Measurements from ENCODE around the gene KHNYN.
"Not testable (repeated sequence)": the region's sequence is repeated elsewhere in the genome, so short reads cannot be mapped to it uniquely, and the experiment has no call there.

Gene KHNYN

DNA sequence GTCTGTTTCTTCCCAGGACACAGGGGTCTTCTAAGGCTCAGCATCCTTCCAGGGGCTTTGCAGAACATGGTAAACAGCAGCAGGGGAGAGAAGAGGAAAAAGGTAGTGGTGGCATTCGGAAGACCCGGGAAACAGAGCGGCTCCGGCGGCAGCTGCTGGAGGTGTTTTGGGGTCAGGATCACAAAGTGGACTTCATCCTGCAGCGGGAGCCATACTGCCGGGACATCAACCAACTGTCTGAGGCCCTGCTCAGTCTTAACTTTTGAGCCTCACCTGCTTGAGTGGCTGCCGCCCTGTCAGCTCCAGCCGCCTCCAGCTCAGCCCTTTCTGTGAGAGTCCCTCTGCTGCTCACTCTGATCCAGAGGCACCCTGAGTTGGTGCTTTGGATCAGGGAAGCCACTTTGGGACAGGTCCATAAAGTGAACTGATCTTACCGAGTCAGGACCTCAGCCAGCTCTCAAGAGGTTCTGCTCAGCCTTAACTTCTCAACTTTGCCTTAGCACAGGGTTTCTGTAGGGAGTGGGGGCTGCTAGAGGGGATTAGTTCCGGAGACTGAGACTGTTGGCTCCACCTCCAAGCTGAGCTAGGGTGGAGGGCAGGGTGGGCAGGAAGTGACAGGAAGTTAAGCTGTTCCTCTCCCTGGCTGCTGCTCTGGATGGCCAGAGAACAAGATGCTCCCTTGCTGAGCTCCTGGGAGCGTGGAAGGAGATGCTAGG, 7.4 kb downstream of the KHNYN start:
- no peak for DNase-seq
- Mint-ChIP-seq H3K36me3 (ENCODE audit: low read depth) (peaks cover 96% of the 10 kb centered on the region), H3K4me3 (no peak overlapping the region), H3K27ac (peak overlapping the region; percentile 99), H3K27me3 (no peaks in the 10 kb centered on the region), H3K4me1 (ENCODE audit: low read depth) (peaks cover 59% of the 10 kb centered on the region), H3K9me3 (no peaks in the 10 kb centered on the region)

DNA sequence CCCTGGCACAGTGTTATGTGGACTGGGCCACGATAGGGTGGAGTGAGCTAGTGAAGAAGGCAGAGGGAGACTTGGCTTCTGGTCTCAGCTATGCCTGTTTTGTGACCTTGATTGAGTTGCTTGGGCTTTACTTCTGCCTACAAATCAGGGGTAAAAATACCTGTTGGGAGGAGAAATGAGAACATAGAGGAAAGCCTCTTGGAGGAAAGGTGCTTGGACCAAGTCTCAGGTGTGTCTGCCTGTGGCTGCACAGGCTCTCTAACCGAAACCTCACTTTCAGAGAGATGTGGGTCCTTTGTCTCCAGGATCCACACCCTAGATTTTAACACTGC, 7.9 kb downstream of the KHNYN start:
- Mint-ChIP-seq H3K27me3 (no peaks in the 10 kb centered on the region), H3K36me3 (ENCODE audit: low read depth) (peaks cover 98% of the 10 kb centered on the region), H3K4me3 (no peak overlapping the region), H3K27ac (peak overlapping the region; percentile 99), H3K4me1 (ENCODE audit: low read depth) (peaks cover 58% of the 10 kb centered on the region), H3K9me3 (no peaks in the 10 kb centered on the region)
- DNase-seq, result no peak

DNA sequence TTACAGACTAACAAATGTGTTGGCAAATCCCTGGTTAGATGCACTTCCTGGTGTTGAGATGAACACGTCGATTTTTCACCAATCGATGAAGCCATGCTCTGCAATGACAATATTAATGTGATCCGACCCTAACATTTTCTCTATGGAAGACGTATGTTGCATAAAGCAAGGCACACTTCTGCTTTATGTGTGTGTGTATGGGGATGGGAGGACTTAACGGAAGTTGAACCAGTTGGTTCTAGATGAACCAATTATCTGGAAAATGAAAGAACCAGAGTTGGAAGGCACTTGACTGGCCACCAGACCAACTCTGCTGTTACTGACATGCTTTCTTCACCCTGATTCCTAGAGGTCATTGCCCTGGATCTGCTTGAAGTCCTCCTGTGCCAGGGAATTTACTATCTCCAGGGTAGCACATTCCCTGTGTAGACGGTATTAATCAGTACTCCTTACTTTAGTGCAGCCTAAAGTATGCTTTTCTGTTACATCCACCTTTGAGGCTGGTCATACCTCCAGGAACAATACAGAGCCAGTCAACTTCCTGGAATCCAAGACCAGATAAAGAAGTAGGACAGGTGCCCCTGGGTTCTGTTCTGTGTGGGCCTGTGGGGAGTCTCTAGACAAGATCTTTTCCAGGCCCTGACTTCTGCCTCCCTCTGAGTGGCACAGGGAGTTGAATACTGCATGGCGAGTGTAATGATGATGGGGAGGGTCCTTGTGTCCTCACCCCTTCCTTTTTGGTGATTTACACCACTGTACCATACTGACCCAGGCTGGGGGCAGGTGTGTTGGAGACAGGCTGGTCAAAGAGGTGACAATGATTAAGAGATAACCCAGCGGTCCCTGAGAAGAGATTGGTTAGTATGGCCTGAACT, 8.7 kb downstream of the KHNYN start:
- peaks cover 56% of the 10 kb centered on the region for H3K4me1 Mint-ChIP-seq (ENCODE audit: low read depth)
- H3K36me3 Mint-ChIP-seq (ENCODE audit: low read depth), result peaks cover 98% of the 10 kb centered on the region
- no peaks in the 10 kb centered on the region for H3K27me3 Mint-ChIP-seq
- H3K27ac Mint-ChIP-seq, result peak overlapping the region; percentile 99
- no peak overlapping the region for H3K4me3 Mint-ChIP-seq
- no peak for DNase-seq
- H3K9me3 Mint-ChIP-seq, result no peaks in the 10 kb centered on the region

DNA sequence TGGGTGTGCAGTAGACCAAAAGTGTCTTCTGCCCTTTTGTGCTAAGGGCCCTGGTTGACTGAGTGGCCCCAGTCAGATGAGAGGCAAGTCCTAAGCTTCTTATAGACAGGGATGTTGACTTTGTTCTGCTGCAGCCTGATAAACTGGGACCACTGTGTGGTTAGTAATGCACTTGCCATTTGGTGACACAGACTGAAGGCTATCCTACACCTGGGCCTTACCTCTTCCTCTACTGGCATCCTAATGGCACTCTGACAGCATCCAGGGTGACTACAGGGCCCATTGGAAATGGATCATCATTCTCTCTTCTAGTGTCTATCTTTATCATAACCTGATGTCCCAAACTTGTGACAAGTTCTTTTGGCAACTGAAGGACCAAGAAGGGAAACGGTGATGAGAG, 9.5 kb downstream of the KHNYN start:
- H3K4me1 Mint-ChIP-seq (ENCODE audit: low read depth), result peaks cover 59% of the 10 kb centered on the region

DNA sequence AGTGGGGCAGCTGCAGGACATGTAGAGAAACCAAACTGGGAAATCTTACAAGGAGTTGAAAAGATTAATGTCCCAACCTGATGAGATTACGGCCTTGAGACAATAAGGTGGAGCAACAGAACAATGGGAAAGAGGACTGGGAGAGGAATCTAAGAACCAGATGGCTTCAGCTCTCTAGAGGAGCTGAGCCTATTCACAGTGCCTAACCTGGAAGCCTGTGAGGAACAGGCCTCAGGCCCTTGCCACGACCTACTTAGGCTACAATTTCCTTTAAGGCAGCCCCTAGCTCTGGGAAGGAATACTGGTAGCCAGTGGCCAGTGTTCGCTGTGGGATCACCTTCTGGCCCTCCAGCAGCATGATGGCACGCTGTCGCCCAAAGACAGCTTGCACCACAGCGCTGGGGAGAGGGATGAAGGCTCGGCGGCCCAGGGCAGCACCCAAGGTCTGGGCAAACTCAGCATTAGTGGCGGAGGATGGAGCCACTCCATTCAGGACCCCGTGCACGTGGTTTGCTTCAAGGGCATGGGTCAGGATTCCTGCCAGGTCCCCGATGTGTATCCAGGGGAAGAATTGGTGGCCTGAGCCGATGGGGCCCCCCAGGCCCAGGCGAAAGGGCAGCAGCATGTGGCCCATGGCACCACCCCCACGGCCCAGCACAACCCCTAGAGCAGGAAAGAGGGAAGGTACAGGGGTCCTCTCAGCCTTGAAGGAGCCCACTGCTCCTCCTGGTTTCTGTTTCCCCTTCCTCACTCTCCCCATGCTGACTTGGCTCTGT, 10.3 kb downstream of the KHNYN start:
- peaks cover 59% of the 10 kb centered on the region for H3K4me1 Mint-ChIP-seq (ENCODE audit: low read depth)
- H3K9me3 Mint-ChIP-seq, result peaks cover 2% of the 10 kb centered on the region
- DNase-seq, result no peak
- peak overlapping the region; percentile 96 for H3K4me3 Mint-ChIP-seq
- H3K27me3 Mint-ChIP-seq, result no peaks in the 10 kb centered on the region
- H3K27ac Mint-ChIP-seq, result peak overlapping the region; percentile 99
- peaks cover 86% of the 10 kb centered on the region for H3K36me3 Mint-ChIP-seq (ENCODE audit: low read depth)

More for the DNA sequence above, 9.5 kb downstream of the KHNYN start:
- Mint-ChIP-seq H3K9me3 (peaks cover 2% of the 10 kb centered on the region), H3K36me3 (ENCODE audit: low read depth) (peaks cover 91% of the 10 kb centered on the region), H3K4me3 (peak overlapping the region; percentile 8), H3K27me3 (no peaks in the 10 kb centered on the region), H3K27ac (peak overlapping the region; percentile 99)
- DNase-seq, result no peak

DNA sequence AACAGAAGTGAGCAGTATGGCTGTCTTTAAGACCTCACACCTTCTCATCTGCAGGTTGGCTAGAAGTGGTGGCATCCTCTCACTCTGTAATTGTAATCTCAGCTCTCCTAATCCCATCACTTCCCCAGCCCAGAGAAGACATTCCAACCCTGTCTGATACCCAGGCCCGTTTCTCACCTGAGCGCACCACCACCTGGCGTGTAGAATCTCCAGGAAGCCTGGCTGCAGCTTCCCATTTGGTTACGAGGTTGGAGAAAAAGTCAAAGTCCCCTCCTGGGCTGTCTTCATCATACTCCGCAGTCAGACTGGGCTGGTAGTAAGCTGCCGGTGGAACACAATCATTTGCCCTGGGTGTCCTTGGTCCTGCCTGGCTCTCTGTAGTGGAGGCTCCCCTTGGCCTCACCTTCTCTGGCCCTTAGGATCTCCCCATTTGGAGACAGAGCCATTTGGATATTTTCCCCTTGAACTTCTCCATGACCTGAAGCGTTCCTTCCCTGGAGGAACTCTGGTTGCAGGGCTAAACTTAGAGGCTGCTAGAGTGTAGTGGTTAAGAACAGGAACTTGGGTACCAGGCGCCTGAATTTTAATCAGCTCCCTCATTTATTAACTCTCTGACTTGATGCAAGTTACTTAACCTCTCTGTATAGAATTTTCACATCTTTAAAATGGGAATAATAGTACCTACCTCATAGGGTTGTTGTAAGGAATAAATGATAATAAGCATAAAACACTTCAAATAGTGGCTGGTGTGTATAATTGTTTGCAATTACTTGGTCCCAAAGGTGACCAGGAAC, 11.0 kb downstream of the KHNYN start:
- Mint-ChIP-seq H3K27me3 (no peaks in the 10 kb centered on the region), H3K4me1 (ENCODE audit: low read depth) (peaks cover 59% of the 10 kb centered on the region), H3K36me3 (ENCODE audit: low read depth) (peaks cover 80% of the 10 kb centered on the region), H3K27ac (peak overlapping the region; percentile 99), H3K9me3 (peaks cover 2% of the 10 kb centered on the region), H3K4me3 (peak overlapping the region; percentile 96)
- DNase-seq, result no peak

DNA sequence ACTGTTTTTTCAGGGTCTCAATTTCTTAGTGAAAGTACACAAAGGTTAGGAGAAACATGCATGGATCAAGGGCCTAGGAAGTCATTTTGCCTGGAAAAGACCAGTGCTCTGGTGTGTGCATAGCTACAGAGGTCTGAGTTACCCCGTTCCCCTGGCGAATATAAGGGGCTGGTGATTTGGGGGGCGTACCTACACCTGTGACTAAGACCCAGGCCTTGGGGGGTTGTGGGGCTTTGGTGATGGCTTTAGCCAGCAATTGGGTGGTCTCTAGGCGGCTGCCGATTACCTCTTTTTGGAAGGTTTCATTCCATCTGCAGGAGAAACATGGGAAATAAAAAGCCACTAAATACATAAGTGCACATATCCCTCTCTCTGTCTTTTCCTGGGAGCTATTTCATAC, 11.7 kb downstream of the KHNYN start:
- Mint-ChIP-seq H3K36me3 (ENCODE audit: low read depth) (peaks cover 73% of the 10 kb centered on the region), H3K27me3 (no peaks in the 10 kb centered on the region), H3K4me1 (ENCODE audit: low read depth) (peaks cover 57% of the 10 kb centered on the region), H3K9me3 (peaks cover 2% of the 10 kb centered on the region), H3K27ac (peak overlapping the region; percentile 99), H3K4me3 (peak overlapping the region; percentile 96)
- no peak for DNase-seq

DNA sequence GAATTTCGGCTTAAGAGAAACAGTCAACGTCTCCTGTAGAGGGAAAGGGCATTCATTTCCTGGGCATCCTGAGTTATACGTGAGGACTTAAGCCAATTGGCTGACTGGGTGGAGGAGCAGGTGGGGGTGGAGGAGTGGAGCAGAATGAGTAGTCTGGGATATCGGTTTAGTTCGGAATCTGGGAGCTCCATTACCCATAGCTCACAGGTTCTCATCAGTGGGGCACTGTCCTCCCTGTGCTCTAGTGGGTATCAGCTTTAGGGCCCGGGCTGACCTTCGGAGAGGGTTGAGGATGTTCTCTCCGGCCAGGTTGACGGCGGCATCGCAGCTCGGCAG, 12.1 kb downstream of the KHNYN start:
- Mint-ChIP-seq H3K36me3 (ENCODE audit: low read depth) (peaks cover 69% of the 10 kb centered on the region), H3K9me3 (peaks cover 2% of the 10 kb centered on the region), H3K4me1 (ENCODE audit: low read depth) (peaks cover 53% of the 10 kb centered on the region), H3K27me3 (no peaks in the 10 kb centered on the region), H3K27ac (peak overlapping the region; percentile 99), H3K4me3 (peak overlapping the region; percentile 96)
- DNase-seq, result no peak

DNA sequence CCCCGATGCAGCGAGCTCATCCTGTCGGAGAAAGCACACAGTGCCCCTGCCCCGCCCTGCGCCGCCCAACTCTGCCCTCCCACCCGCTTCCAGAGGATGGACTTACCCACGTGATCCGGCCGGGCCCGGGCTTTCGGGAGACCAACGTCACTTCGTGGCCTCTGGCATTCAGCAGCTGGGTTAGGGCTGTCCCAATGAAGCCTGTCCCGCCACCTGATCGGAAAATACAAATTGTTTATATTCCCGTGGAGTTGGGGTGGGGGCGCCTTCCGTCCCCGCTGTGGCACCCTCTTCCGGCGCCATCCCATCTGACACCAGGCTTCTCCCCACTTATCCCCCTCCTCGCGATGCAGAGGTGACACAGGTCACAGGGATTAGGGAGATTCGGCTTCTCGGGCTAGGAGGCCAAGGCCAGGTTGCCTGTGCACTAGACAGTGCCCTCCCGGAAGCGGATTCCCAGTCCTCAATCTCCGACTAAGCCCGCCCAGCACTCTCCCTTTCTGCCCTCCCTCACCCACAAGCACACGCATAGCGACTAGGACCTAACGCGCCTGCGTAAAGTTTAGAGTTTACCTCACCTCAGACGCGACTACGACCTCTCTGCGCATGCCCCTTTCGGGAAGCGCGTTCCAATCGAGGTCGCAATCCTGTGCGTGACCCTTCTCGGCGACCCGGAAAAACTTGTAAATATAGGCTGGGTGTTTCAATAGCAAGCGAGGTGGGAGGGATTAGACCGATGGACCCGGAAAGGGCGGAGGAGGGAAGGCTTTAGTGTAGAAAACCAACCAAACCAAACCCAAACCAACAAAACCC, 12.7 kb downstream of the KHNYN start, which contains the start of gene SDR39U1:
SDR39U1 (minus strand) TSS at position 537 of the 813 bp plus-strand sequence; CDS start at position 530, 7 bp downstream.
- DNase-seq, result peak; percentile 92
- peaks cover 66% of the 10 kb centered on the region for H3K36me3 Mint-ChIP-seq (ENCODE audit: low read depth)
- H3K4me3 Mint-ChIP-seq, result peak within 1 kb of the TSS; percentile 96
- H3K27me3 Mint-ChIP-seq, result no peaks in the 10 kb centered on the region
- peaks cover 2% of the 10 kb centered on the region for H3K9me3 Mint-ChIP-seq
- H3K27ac Mint-ChIP-seq, result peak within 1 kb of the TSS; percentile 99
- peaks cover 47% of the 10 kb centered on the region for H3K4me1 Mint-ChIP-seq (ENCODE audit: low read depth)

DNA sequence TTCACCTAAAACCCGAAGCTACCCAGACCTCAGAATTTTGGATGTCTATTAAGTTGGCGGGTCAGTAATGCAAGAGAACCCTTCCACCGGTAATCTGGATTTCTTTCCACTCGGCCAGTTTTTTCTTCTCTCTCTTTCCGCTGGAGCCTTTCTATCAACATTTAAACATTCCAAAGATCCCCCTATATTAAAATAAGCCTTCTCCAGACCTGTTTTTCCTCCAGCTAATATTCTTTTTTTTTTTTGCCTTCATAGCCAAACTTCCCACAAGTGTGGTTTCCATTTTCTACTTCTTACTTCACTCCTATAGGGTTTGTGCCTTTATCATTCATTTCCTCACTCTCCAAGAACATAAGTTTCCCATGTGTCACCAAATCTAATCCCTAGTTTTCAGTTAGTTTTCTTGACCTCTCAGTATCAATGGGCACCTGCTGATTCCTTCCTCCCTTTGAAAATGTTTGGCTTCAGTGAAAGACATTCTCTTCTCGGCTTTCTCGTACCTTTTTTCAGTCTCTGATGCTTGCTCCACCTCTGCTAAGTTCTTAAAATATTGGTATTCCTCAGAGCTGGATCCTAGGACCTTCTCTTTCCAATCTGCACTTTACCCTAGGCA, 13.4 kb downstream of the KHNYN start:
- DNase-seq, result no peak
- Mint-ChIP-seq H3K27ac (peak overlapping the region; percentile 99), H3K9me3 (peaks cover 2% of the 10 kb centered on the region), H3K4me1 (ENCODE audit: low read depth) (peaks cover 40% of the 10 kb centered on the region), H3K4me3 (peak overlapping the region; percentile 96), H3K36me3 (ENCODE audit: low read depth) (peaks cover 59% of the 10 kb centered on the region), H3K27me3 (no peaks in the 10 kb centered on the region)

DNA sequence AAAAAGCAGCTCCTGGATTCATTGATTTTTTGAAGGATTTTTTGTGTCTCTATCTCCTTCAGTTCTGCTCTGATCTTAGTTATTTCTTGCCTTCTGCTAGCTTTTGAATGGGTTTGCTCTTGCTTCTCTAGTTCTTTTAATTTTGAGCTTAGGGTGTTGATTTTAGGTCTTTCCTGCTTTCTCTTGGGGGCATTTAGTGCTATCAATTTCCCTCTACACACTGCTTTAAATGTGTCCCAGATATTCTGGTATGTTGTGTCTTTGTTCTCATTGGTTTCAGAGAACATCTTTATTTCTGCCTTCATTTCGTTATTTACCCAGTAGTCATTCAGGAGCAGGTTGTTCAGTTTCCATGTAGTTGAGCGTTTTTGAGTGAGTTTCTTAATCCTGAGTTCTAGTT, 21.1 kb downstream of the KHNYN start:
- H3K36me3 Mint-ChIP-seq (ENCODE audit: low read depth), result peaks cover 14% of the 10 kb centered on the region
- H3K27me3 Mint-ChIP-seq; DNase-seq; H3K27ac Mint-ChIP-seq; H3K4me3 Mint-ChIP-seq; H3K4me1 Mint-ChIP-seq (ENCODE audit: low read depth); H3K9me3 Mint-ChIP-seq: not testable (repeated sequence)

DNA sequence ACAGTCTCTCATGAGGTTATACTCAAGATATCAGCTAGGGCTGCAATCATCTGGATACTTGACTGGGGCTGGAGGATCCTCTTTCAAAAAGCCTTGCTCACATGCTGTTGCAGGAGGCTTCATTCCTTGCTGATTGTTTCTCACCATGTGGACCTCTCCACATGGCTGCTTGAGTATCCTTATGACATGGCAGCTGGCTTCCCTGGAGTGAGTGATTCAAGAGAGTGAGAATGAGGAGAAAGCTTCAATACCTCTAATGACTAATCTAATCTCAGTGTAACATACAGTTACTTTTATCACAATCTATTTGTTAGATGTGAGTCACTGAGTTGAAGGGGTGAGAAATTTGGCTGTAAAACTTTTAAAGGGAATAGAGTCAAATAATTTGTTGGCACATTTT, 27.2 kb downstream of the KHNYN start:
- no peak for DNase-seq

DNA sequence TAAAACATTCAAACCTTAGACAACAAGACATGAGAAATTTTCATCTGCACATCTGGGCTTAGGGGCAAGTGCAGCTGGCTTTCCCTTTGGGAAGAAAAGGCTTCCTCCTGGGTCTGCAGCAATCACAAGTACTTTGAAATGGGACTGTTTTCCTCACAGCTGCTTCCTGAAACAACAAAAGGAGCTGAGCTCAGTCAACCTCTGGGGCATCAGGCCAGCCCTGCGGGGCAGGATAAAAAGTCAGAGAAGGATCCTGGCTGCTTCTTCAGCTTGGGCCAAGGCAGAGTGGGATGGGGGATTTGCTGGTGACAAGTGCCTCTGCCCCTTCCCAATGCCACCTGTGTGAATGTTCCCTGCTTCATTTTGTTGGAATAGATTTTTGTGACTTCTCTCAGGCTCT, 29.0 kb downstream of the KHNYN start:
- no peaks in the 10 kb centered on the region for H3K27me3 Mint-ChIP-seq
- peaks cover 7% of the 10 kb centered on the region for H3K4me1 Mint-ChIP-seq (ENCODE audit: low read depth)
- no peak overlapping the region for H3K4me3 Mint-ChIP-seq
- H3K27ac Mint-ChIP-seq, result no peak overlapping the region
- peaks cover 10% of the 10 kb centered on the region for H3K9me3 Mint-ChIP-seq
- DNase-seq, result no peak
- H3K36me3 Mint-ChIP-seq (ENCODE audit: low read depth), result peaks cover 15% of the 10 kb centered on the region

More for the DNA sequence above, 27.2 kb downstream of the KHNYN start:
- H3K27ac Mint-ChIP-seq, result no peak overlapping the region
- peaks cover 4% of the 10 kb centered on the region for H3K4me1 Mint-ChIP-seq (ENCODE audit: low read depth)
- no peaks in the 10 kb centered on the region for H3K27me3 Mint-ChIP-seq
- no peak overlapping the region for H3K4me3 Mint-ChIP-seq
- H3K36me3 Mint-ChIP-seq (ENCODE audit: low read depth), result peaks cover 17% of the 10 kb centered on the region
- peaks cover 11% of the 10 kb centered on the region for H3K9me3 Mint-ChIP-seq
